Liver (tissue), 9 donors: ENCODE data around the gene MTA3. TPM values are rescaled to one million over a fixed set of nuclear protein-coding genes. Genes with fewer than 3 reads are reported as not detected.

Experiments used
- DNase-seq: peaks from one replicate; pipeline ENCODE4 v3.0.0-alpha.2; 2017; ENCODE audit warnings: low spot score
- H3K27ac ChIP-seq, 2 donors: one replicate each; pipeline ENCODE4 v1.7.0; 2013; ENCODE audit warnings: inconsistent platforms in 2 of 2, low read length in 2 of 2, control low read depth in 1 of 2, low read depth in 1 of 2, mild to moderate bottlenecking in 1 of 2
- H3K27me3 ChIP-seq, 4 donors: one replicate each; pipeline versions ENCODE4 v1.6.1 to v1.7.0; 2013; ENCODE audit warnings: low read length in 3 of 4, inconsistent platforms in 1 of 4, mild to moderate bottlenecking in 1 of 4, moderate library complexity in 1 of 4; ENCODE audit not compliant: control insufficient read depth in 4 of 4, insufficient read depth in 4 of 4
- H3K36me3 ChIP-seq, 4 donors: one replicate each; pipeline versions ENCODE4 v1.6.1 to v1.7.0; 2013; ENCODE audit warnings: low read length in 3 of 4, mild to moderate bottlenecking in 3 of 4, low read depth in 1 of 4, moderate library complexity in 1 of 4; ENCODE audit not compliant: control insufficient read depth in 4 of 4, insufficient read depth in 3 of 4
- H3K4me1 ChIP-seq, 4 donors: one replicate each; pipeline versions ENCODE4 v1.6.1 to v1.7.0; 2013; ENCODE audit warnings: low read length in 3 of 4, mild to moderate bottlenecking in 3 of 4, moderate library complexity in 1 of 4; ENCODE audit not compliant: control insufficient read depth in 4 of 4, insufficient read depth in 4 of 4
- H3K4me3 ChIP-seq, 3 donors: one replicate each; pipeline versions ENCODE4 v1.6.1 to v1.7.0; 2013; ENCODE audit warnings: low read length in 3 of 3, control low read depth in 1 of 3, low read depth in 1 of 3, mild to moderate bottlenecking in 1 of 3
- H3K9ac ChIP-seq, 2 donors: one replicate each; pipeline ENCODE4 v1.7.0; 2013; ENCODE audit warnings: low read length in 2 of 2, mild to moderate bottlenecking in 2 of 2, moderate library complexity in 2 of 2, control low read depth in 1 of 2, low read depth in 1 of 2
- H3K9me3 ChIP-seq, 4 donors: one replicate each; pipeline versions ENCODE4 v1.6.1 to v1.7.0; 2013; ENCODE audit warnings: low read length in 3 of 4; ENCODE audit not compliant: control insufficient read depth in 4 of 4
- ATF3 ChIP-seq: IDR thresholded peaks from 2 replicates; pipeline ENCODE4 v1.6.1; 2016; ENCODE audit warnings: antibody characterized with exemption
- CTCF ChIP-seq: fragments of 150-350 bp; IDR thresholded peaks from 2 replicates; pipeline ENCODE4 v1.5.1; 2017; ENCODE audit warnings: improper control_type of control experiment, low read depth, low read length; ENCODE audit not compliant: missing input control
- EGR1 ChIP-seq, 2 donors: IDR thresholded peaks; 2 replicates each; pipeline ENCODE4 v1.6.1; 2016 to 2018; ENCODE audit warnings: antibody characterized with exemption in 2 of 2, low read depth in 2 of 2
- FOXA1 ChIP-seq: IDR thresholded peaks from 2 replicates; pipeline ENCODE4 v1.6.1; 2016; ENCODE audit warnings: antibody characterized with exemption
- FOXA2 ChIP-seq: IDR thresholded peaks from 2 replicates; pipeline ENCODE4 v1.6.1; 2016; ENCODE audit warnings: antibody characterized with exemption
- GABPA ChIP-seq, 2 donors: IDR thresholded peaks in 1 of 2; conservative IDR thresholded peaks in 1 of 2; 2 replicates each; pipeline ENCODE4 v1.6.1; 2016; ENCODE audit warnings: antibody characterized with exemption in 2 of 2, mild to moderate bottlenecking in 1 of 2, moderate library complexity in 1 of 2
- HNF4A ChIP-seq, 2 donors: conservative IDR thresholded peaks; 2 replicates each; pipeline ENCODE4 v1.6.1; 2016; ENCODE audit warnings: antibody characterized with exemption in 2 of 2, mild to moderate bottlenecking in 2 of 2
- HNF4G ChIP-seq: IDR thresholded peaks from 2 replicates; pipeline ENCODE4 v1.6.1; 2016; ENCODE audit warnings: antibody characterized with exemption
- JUND ChIP-seq, 2 donors: IDR thresholded peaks; 2 replicates each; pipeline ENCODE4 v1.6.1; 2016; ENCODE audit warnings: antibody characterized with exemption in 2 of 2
- MAX ChIP-seq: IDR thresholded peaks from 2 replicates; pipeline ENCODE4 v1.6.1; 2016; ENCODE audit warnings: antibody characterized with exemption
- NR2F2 ChIP-seq: IDR thresholded peaks from 2 replicates; pipeline ENCODE4 v1.6.1; 2016; ENCODE audit warnings: antibody characterized with exemption
- RAD21 ChIP-seq, 2 donors: IDR thresholded peaks; 2 replicates each; pipeline ENCODE4 v1.6.1; 2016; ENCODE audit warnings: antibody characterized with exemption in 2 of 2, mild to moderate bottlenecking in 2 of 2
- REST ChIP-seq: IDR thresholded peaks from 2 replicates; pipeline ENCODE4 v1.6.1; 2016; ENCODE audit warnings: antibody characterized with exemption, mild to moderate bottlenecking
- RXRA ChIP-seq, 2 donors: IDR thresholded peaks; 2 replicates each; pipeline ENCODE4 v1.6.1; 2017 to 2018; ENCODE audit warnings: antibody characterized with exemption in 2 of 2, mild to moderate bottlenecking in 1 of 2
- SP1 ChIP-seq: IDR thresholded peaks from 2 replicates; pipeline ENCODE4 v1.6.1; 2018; ENCODE audit warnings: antibody characterized with exemption, mild to moderate bottlenecking
- TAF1 ChIP-seq: conservative IDR thresholded peaks from 2 replicates; pipeline ENCODE4 v1.6.1; 2016; ENCODE audit warnings: antibody characterized with exemption, mild to moderate bottlenecking
- YY1 ChIP-seq: IDR thresholded peaks from 2 replicates; pipeline ENCODE4 v1.6.1; 2016; ENCODE audit warnings: antibody characterized with exemption, mild to moderate bottlenecking
- ZBTB33 ChIP-seq: IDR thresholded peaks from 2 replicates; pipeline ENCODE4 v1.6.1; 2016; ENCODE audit warnings: antibody characterized with exemption
- WGBS: extraction: QIAGEN DNeasy Blood & Tissue Kit; methylation state at CpG from one replicate; pipeline ENCODE4 v1.1.7; 2013; 5-methylcytosine and 5-hydroxymethylcytosine counted together
- polyA plus RNA-seq, 2 donors: library from polyadenylated mRNA; stranded (reverse) in 1 of 2; unstranded in 1 of 2; fragments of 200-250 nt in 1 of 2; fragments of >200 nt in 1 of 2; fragmentation: Nextera tagmentation in 1 of 2; extraction: Ambion mirVana in 1 of 2; gene quantifications; one replicate each; pipeline versions ENCODE4 v1.2.1 to v1.2.3, GENCODE V29; 2013 to 2015
- total RNA-seq, 2 donors: library from RNA; depleted of rRNA; stranded (reverse); fragments of >200 nt; gene quantifications; one replicate each; pipeline ENCODE4 v1.2.3, GENCODE V29; 2014
- donor health status: healthy.
- donor health status: healthy.
- donor health status: healthy.
- donor health status: healthy.
- donor health status: healthy.

MTA3 gene
- total and polyA plus RNA-seq, 4 donors, result 5.5 to 10.3 (median 6.8) TPM

- peak overlapping the region; percentile 72 to 85 for H3K9ac ChIP-seq
- no peak for DNase-seq
- no peaks in the 10 kb centered on the region for H3K27me3 ChIP-seq
- H3K27ac ChIP-seq, result peak overlapping the region; percentile 95 to 97
- peaks cover 0 to 5% (median 0%) of the 10 kb centered on the region in 4 donors for H3K36me3 ChIP-seq
- 11% methylated on average over 22 of the region's 22 CpGs for WGBS
- peak overlapping the region; percentile 63 to 90 (median 83) for H3K4me3 ChIP-seq
- no peaks in the 10 kb centered on the region for H3K9me3 ChIP-seq
- H3K4me1 ChIP-seq, result peaks cover 13 to 44% (median 31%) of the 10 kb centered on the region in 4 donors
- TF ChIP-seq EGR1 (IDR thresholded peaks at IDR 0.05; ENCODE audit: low read depth in 2 of 2), result no peak
- no peak for TF ChIP-seq GABPA (IDR thresholded peaks at IDR 0.05 in 1 of 2, conservative IDR thresholded peaks at IDR 0.05 in 1 of 2)
- no peak for TF ChIP-seq TAF1
- TF ChIP-seq FOXA2, result no peak
- TF ChIP-seq YY1, result no peak
- no peak for TF ChIP-seq SP1
- no peak for TF ChIP-seq ZBTB33
These were observed 225.2 kb downstream of the MTA3 start for GRCh38 chr2:42793334-42794270.

- WGBS, result 28% methylated on average over 8 of the region's 8 CpGs
- peak overlapping the region; percentile 63 to 90 (median 83) for H3K4me3 ChIP-seq
- no peak for DNase-seq
- peaks cover 0 to 5% (median 0%) of the 10 kb centered on the region in 4 donors for H3K36me3 ChIP-seq
- TF ChIP-seq NR2F2 (no peak), EGR1 (IDR thresholded peaks at IDR 0.05; ENCODE audit: low read depth in 2 of 2) (no peak), RXRA (IDR thresholded peaks at IDR 0.05) (peak; percentile 29 to 57), CTCF (peak; percentile 47), YY1 (peak; percentile 70), TAF1 (peak; percentile 78), FOXA2 (no peak), RAD21 (IDR thresholded peaks at IDR 0.05) (peak; percentile 37 to 73), MAX (no peak), REST (peak; percentile 77), SP1 (peak; percentile 39), GABPA (IDR thresholded peaks at IDR 0.05 in 1 of 2, conservative IDR thresholded peaks at IDR 0.05 in 1 of 2) (no peak), JUND (IDR thresholded peaks at IDR 0.05) (no peak), ZBTB33 (peak; percentile 16), HNF4A (conservative IDR thresholded peaks at IDR 0.05) (peak; percentile 42 to 60), FOXA1 (no peak), ATF3 (no peak), HNF4G (peak; percentile 22)
- H3K4me1 ChIP-seq, result peaks cover 9 to 38% (median 26%) of the 10 kb centered on the region in 4 donors
- H3K9ac ChIP-seq, result peak overlapping the region; percentile 72 to 90
- no peaks in the 10 kb centered on the region for H3K27me3 ChIP-seq
- peak overlapping the region; percentile 95 to 97 for H3K27ac ChIP-seq
- no peaks in the 10 kb centered on the region for H3K9me3 ChIP-seq
These were observed 226.0 kb downstream of the MTA3 start for GRCh38 chr2:42794271-42795046.
